Inferior parietal cortex (tissue), 1 donor: ENCODE results near the gene CCDC88C.

Experiments used
- DNase-seq: peaks from one replicate; pipeline ENCODE4 v3.0.0-alpha.2; 2016; ENCODE audit errors: extremely low spot score

CCDC88C gene

GRCh38 chr14:91363776-91364523 lies 53.7 kb downstream of the CCDC88C start:
- no peak for DNase-seq

- DNase-seq: no peak
Measured at GRCh38 chr14:91361233-91361811, 56.3 kb downstream of the CCDC88C start.

GRCh38 chr14:91360490-91361232 lies 57.0 kb downstream of the CCDC88C start:
- no peak for DNase-seq

- no peak for DNase-seq
Measured at GRCh38 chr14:91358654-91359220, 58.9 kb downstream of the CCDC88C start.

GRCh38 chr14:91358025-91358319 lies 59.6 kb downstream of the CCDC88C start:
- no peak for DNase-seq

- no peak for DNase-seq
Measured at GRCh38 chr14:91357272-91358024, 60.2 kb downstream of the CCDC88C start.

- DNase-seq: no peak
Measured at GRCh38 chr14:91356181-91356763, 61.3 kb downstream of the CCDC88C start.

GRCh38 chr14:91354979-91355685 lies 62.5 kb downstream of the CCDC88C start:
- no peak for DNase-seq

GRCh38 chr14:91354221-91354916 lies 63.3 kb downstream of the CCDC88C start:
- DNase-seq: no peak

- DNase-seq: no peak
Measured at GRCh38 chr14:91352728-91353692, 64.6 kb downstream of the CCDC88C start.

GRCh38 chr14:91352053-91352452 lies 65.6 kb downstream of the CCDC88C start:
- no peak for DNase-seq

GRCh38 chr14:91351512-91351862 lies 66.1 kb downstream of the CCDC88C start:
- no peak for DNase-seq

GRCh38 chr14:91350813-91351511 lies 66.7 kb downstream of the CCDC88C start:
- DNase-seq: no peak

GRCh38 chr14:91350483-91350812 lies 67.2 kb downstream of the CCDC88C start:
- DNase-seq: no peak

GRCh38 chr14:91349481-91350074 lies 68.0 kb downstream of the CCDC88C start:
- no peak for DNase-seq

- DNase-seq: no peak
Measured at GRCh38 chr14:91348845-91349465, 68.7 kb downstream of the CCDC88C start.

- DNase-seq: no peak
Measured at GRCh38 chr14:91346838-91347173, 70.8 kb downstream of the CCDC88C start.

- no peak for DNase-seq
Measured at GRCh38 chr14:91344096-91344495, 73.5 kb downstream of the CCDC88C start.
